H1 (cell line): ENCODE measurements around the gene AUH. TPM values are rescaled to one million over a fixed set of nuclear protein-coding genes. Genes with fewer than 3 reads are reported as not detected.

ENCODE experiments used
- CTCF ChIA-PET: fragments of 300-600 bp; sonication (Branson Sonifier 250); formaldehyde crosslinking; loops from one replicate; lab custom pipeline; 2021; ENCODE audit not compliant: partially characterized antibody; lab: Charles Lee
- POLR2A ChIA-PET: fragments of 300-600 bp; sonication (Branson Sonifier 250); formaldehyde crosslinking; loops from one replicate; lab custom pipeline; 2021; ENCODE audit warnings: inconsistent platforms; ENCODE audit not compliant: partially characterized antibody; lab: Charles Lee
- DNase-seq, 2 experiments: peaks; one replicate each; pipeline versions ENCODE4 v3.0.0 to v3.0.0-alpha.2; 2010 to 2022; ENCODE audit warnings: low spot score in 2 of 2, low read depth in 1 of 2, mixed read lengths in 1 of 2
- FAIRE-seq: peaks from 2 replicates; lab custom pipeline; 2011; peaks lifted over from hg19 to GRCh38; lab: Jason Lieb, UNC
- H2AFZ ChIP-seq: 2 replicates; pipeline ENCODE4 v1.8.1; 2012; ENCODE audit warnings: low read length, inconsistent platforms
- H2AK5ac ChIP-seq: 2 replicates; pipeline ENCODE4 v1.6.1; 2013; ENCODE audit warnings: low read depth, low read length
- H2BK120ac ChIP-seq: replicated peaks from 2 replicates; pipeline ENCODE3; 2013; ENCODE audit warnings: low read depth, low read length, inconsistent platforms
- H2BK12ac ChIP-seq: 2 replicates; pipeline ENCODE4 v1.6.1; 2013; ENCODE audit warnings: low read depth, low read length
- H2BK15ac ChIP-seq: 2 replicates; pipeline ENCODE4 v1.6.1; 2013; ENCODE audit warnings: low read length
- H2BK20ac ChIP-seq: 2 replicates; pipeline ENCODE4 v1.6.1; 2013; ENCODE audit warnings: low read length
- H2BK5ac ChIP-seq: 2 replicates; pipeline ENCODE4 v1.6.1; 2013; ENCODE audit warnings: low read depth, low read length
- H3K14ac ChIP-seq: 2 replicates; pipeline ENCODE4 v1.6.1; 2013; ENCODE audit warnings: inconsistent platforms; ENCODE audit not compliant: insufficient read length
- H3K18ac ChIP-seq: 2 replicates; pipeline ENCODE4 v1.6.1; 2013; ENCODE audit warnings: low read length; ENCODE audit errors: extremely low read depth
- H3K23ac ChIP-seq: 2 replicates; pipeline ENCODE4 v1.6.1; 2013; ENCODE audit warnings: inconsistent platforms; ENCODE audit not compliant: insufficient read length
- H3K23me2 ChIP-seq: 2 replicates; pipeline ENCODE4 v1.6.1; 2013; ENCODE audit warnings: low read depth, low read length
- H3K27ac ChIP-seq: 2 replicates; pipeline ENCODE4 v1.6.1; 2011; ENCODE audit warnings: low read depth, low read length, inconsistent platforms
- H3K27me3 ChIP-seq, 4 experiments: replicated peaks in 1 of 4; 1 replicate in 1 of 4; 2 replicates in 3 of 4; pipeline versions ENCODE4 v1.6.1 to v1.8.1; 2011 to 2013; ENCODE audit warnings: low read length in 3 of 4, mild to moderate bottlenecking in 3 of 4, inconsistent platforms in 2 of 4, mixed read lengths in 2 of 4, moderate library complexity in 1 of 4; ENCODE audit not compliant: control insufficient read depth in 3 of 4, insufficient read depth in 3 of 4; ENCODE audit errors: extremely low read depth in 1 of 4
- H3K36me3 ChIP-seq, 4 experiments: 2 replicates each; pipeline versions ENCODE4 v1.6.1 to v1.8.1; 2011 to 2013; ENCODE audit warnings: mild to moderate bottlenecking in 4 of 4, low read length in 3 of 4, moderate library complexity in 2 of 4, control low read depth in 1 of 4, inconsistent platforms in 1 of 4; ENCODE audit not compliant: insufficient read depth in 4 of 4, control insufficient read depth in 2 of 4
- H3K4ac ChIP-seq: replicated peaks from 2 replicates; pipeline ENCODE3; 2013; ENCODE audit warnings: low read length, low read depth, mixed read lengths, inconsistent platforms; ENCODE audit not compliant: insufficient read length
- H3K4me1 ChIP-seq, 4 experiments: replicated peaks in 1 of 4; 1 replicate in 1 of 4; 2 replicates in 3 of 4; pipeline versions ENCODE4 v1.6.1 to v1.8.1; 2011 to 2013; ENCODE audit warnings: low read length in 3 of 4, inconsistent platforms in 2 of 4, mixed read lengths in 1 of 4; ENCODE audit not compliant: insufficient read depth in 4 of 4, control insufficient read depth in 3 of 4
- H3K4me2 ChIP-seq, 2 experiments: 2 replicates each; pipeline versions ENCODE4 v1.6.1 to v1.8.1; 2011 to 2013; ENCODE audit warnings: low read depth in 2 of 2, low read length in 2 of 2, control low read depth in 1 of 2, inconsistent platforms in 1 of 2, mild to moderate bottlenecking in 1 of 2; ENCODE audit not compliant: insufficient read depth in 1 of 2
- H3K4me3 ChIP-seq, 4 experiments: fragments of 200-600, 300-600 bp in 1 of 4; sonication (generic), shearing (Covaris generic), sonication (Bioruptor Twin) in 1 of 4; 2 replicates each; pipeline versions ENCODE4 v1.5.1 to v1.8.1; 2011 to 2016; ENCODE audit warnings: low read length in 4 of 4, low read depth in 3 of 4, control low read depth in 2 of 4, inconsistent platforms in 2 of 4, mild to moderate bottlenecking in 2 of 4, mixed read lengths in 1 of 4, moderate library complexity in 1 of 4; ENCODE audit not compliant: insufficient read depth in 2 of 4; ENCODE audit errors: extremely low read depth in 1 of 4
- H3K56ac ChIP-seq: replicated peaks from 2 replicates; pipeline ENCODE3; 2013; ENCODE audit warnings: low read depth, mild to moderate bottlenecking, mixed read lengths, low read length, inconsistent platforms; ENCODE audit not compliant: insufficient read length
- H3K79me1 ChIP-seq: 2 replicates; pipeline ENCODE4 v1.6.1; 2013; ENCODE audit warnings: low read depth, low read length, control low read depth
- H3K79me2 ChIP-seq, 2 experiments: 2 replicates each; pipeline versions ENCODE4 v1.6.1 to v1.8.1; 2012 to 2013; ENCODE audit warnings: low read length in 2 of 2, mild to moderate bottlenecking in 2 of 2, inconsistent platforms in 1 of 2; ENCODE audit not compliant: insufficient read depth in 2 of 2, control insufficient read depth in 1 of 2
- H3K9ac ChIP-seq, 4 experiments: replicated peaks in 1 of 4; 1 replicate in 1 of 4; 2 replicates in 3 of 4; pipeline versions ENCODE4 v1.6.1 to v1.8.1; 2011 to 2013; ENCODE audit warnings: low read depth in 3 of 4, low read length in 3 of 4, control low read depth in 2 of 4, mild to moderate bottlenecking in 2 of 4, moderate library complexity in 2 of 4, inconsistent platforms in 1 of 4; ENCODE audit errors: extremely low read depth in 1 of 4
- H3K9me3 ChIP-seq, 2 experiments: 2 replicates each; pipeline versions ENCODE4 v1.6.1 to v1.8.1; 2012 to 2013; ENCODE audit warnings: mild to moderate bottlenecking in 2 of 2, moderate library complexity in 2 of 2, control low read depth in 1 of 2, inconsistent platforms in 1 of 2, low read depth in 1 of 2, low read length in 1 of 2, mixed read lengths in 1 of 2; ENCODE audit not compliant: insufficient read depth in 2 of 2
- H4K20me1 ChIP-seq, 2 experiments: replicated peaks in 1 of 2; 2 replicates each; pipeline versions ENCODE3 to v1.8.1; 2011 to 2013; ENCODE audit warnings: inconsistent platforms in 2 of 2, low read length in 2 of 2, mild to moderate bottlenecking in 1 of 2; ENCODE audit not compliant: insufficient read depth in 2 of 2, control insufficient read depth in 1 of 2
- H4K5ac ChIP-seq: 2 replicates; pipeline ENCODE4 v1.6.1; 2013; ENCODE audit warnings: low read length, low read depth, mixed read lengths, inconsistent platforms; ENCODE audit not compliant: insufficient read length
- H4K8ac ChIP-seq: 2 replicates; pipeline ENCODE4 v1.8.0; 2013; ENCODE audit warnings: mild to moderate bottlenecking, moderate library complexity, low read length, inconsistent platforms; ENCODE audit not compliant: insufficient read depth; ENCODE audit errors: extremely low read depth
- H4K91ac ChIP-seq: replicated peaks from 2 replicates; pipeline ENCODE3; 2013; ENCODE audit warnings: low read length, mixed read lengths, inconsistent platforms; ENCODE audit not compliant: insufficient read length
- WGBS, 2 experiments: shearing (Covaris generic) in 1 of 2; methylation state at CpG; one replicate each; pipeline versions ENCODE4 v1.1.6 to v1.1.7; 2013 to 2015; ENCODE audit warnings: low lambda C conversion rate in 2 of 2, mixed read lengths in 2 of 2, inconsistent platforms in 1 of 2, low coverage in 1 of 2, missing lambda C conversion rate in 1 of 2; ENCODE audit not compliant: insufficient replicate concordance in 2 of 2, insufficient coverage in 1 of 2, insufficient read length in 1 of 2; ENCODE audit errors: extremely low coverage in 1 of 2, missing lambda C conversion rate in 1 of 2; 5-methylcytosine and 5-hydroxymethylcytosine counted together
- polyA plus RNA-seq, 7 experiments: library from polyadenylated mRNA; depleted of rRNA in 3 of 7; stranded (reverse) in 5 of 7; unstranded in 2 of 7; fragments of >200 nt in 5 of 7; fragments of 200-250 nt in 2 of 7; gene quantifications; 1 replicate in 5 of 7; 2 replicates in 1 of 7; 4 replicates in 1 of 7; pipeline versions ENCODE4 v1.2.1 to v1.2.3, GENCODE V29; 2011 to 2013; ENCODE audit warnings: missing spikeins in 2 of 7, mixed read lengths in 2 of 7
- total RNA-seq: library from RNA; stranded (reverse); fragmentation: NEBNext Ultra II Directional; extraction: Animal tissue kit (Norgen Biotek cat#: 25700); gene quantifications from 2 replicates; pipeline ENCODE4 v1.2.1, GENCODE V29; 2021
- TF ChIP-seq, protein P1 (sequence below): IDR thresholded peaks from 2 replicates; pipeline ENCODE4 v1.6.1; 2012; ENCODE audit warnings: inconsistent platforms

Gene AUH
- total and polyA plus RNA-seq, 2 of the 8 experiments (the other 6 are each of a cell fraction or from before 2014, with no cell fraction given) = 5.8 to 21.9 TPM

DNA sequence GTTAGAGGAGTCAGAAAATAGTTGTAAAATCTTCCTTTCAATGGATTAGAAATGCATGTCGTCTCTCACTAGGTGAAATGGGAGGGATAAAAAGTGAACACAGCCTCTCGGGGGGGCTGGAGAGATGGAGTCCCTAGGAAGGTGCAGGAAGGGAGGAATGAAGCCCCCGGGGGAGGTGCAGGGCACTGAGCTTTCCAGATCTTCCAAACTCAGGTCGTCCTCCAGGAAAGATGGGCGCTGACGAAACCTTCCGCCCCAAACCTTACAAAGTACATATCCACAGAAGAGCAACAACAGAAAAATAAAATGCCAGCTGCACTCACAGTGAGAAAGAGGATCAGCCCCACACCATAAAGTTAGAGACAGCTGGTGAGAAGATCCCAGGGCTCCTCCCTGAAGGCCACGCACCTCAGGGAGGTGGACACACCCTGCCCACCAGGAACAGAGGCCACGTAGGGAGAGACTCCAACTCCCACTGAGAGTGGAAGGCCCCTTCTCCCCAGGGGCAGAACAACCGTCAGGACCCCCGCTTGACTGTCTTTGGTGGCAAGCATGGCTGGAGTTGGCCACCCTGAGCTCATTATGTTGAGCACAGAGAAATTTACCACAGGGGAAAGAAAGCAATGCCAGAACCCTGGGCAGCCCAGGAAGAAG lies 174.3 kb downstream of the AUH start:
- H2AFZ ChIP-seq = no peak overlapping the region
- H3K4me3 ChIP-seq = no peak overlapping the region
- no peak overlapping the region for H3K14ac ChIP-seq
- TF ChIP-seq, protein P1, sequence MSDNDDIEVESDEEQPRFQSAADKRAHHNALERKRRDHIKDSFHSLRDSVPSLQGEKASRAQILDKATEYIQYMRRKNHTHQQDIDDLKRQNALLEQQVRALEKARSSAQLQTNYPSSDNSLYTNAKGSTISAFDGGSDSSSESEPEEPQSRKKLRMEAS = no peak
- WGBS, 2 experiments = 89% methylated on average over 10 of the region's 11 CpGs; no CpG with 5 or more reads in 1 of the 2 experiments
- H3K23me2 ChIP-seq = no peaks in the 10 kb centered on the region
- H2BK5ac ChIP-seq = no peak overlapping the region
- no peak overlapping the region for H3K9ac ChIP-seq
- ChIA-PET CTCF (interaction anchor here (0.9 to 1.6 kb wide), 6 partner anchors 10 to 273 kb away, joined by 3 to 5 read pairs (median 4); no protein-coding TSS in a partner anchor), POLR2A (no interaction called here)
- no peak overlapping the region for H2BK12ac ChIP-seq
- H3K18ac ChIP-seq = no peak overlapping the region
- no peak overlapping the region for H4K91ac ChIP-seq
- no peak overlapping the region for H3K4me2 ChIP-seq
- H3K4me1 ChIP-seq = no peaks in the 10 kb centered on the region; a peak in 1 of 7 replicates
- H3K27me3 ChIP-seq = peaks cover 0 to 3% (median 1%) of the 10 kb centered on the region in 4 experiments; a peak in 3 of 7 replicates
- FAIRE-seq (no peak), DNase-seq (no peak)
- 0 out of 4 replicates have a peak, but pooled peaks cover 0 to 2% of the 10 kb centered on the region in 2 experiments for H3K9me3 ChIP-seq
- no peak overlapping the region for H2BK120ac ChIP-seq
- H3K23ac ChIP-seq = no peak overlapping the region
- no peaks in the 10 kb centered on the region for H3K79me2 ChIP-seq
- H2BK20ac ChIP-seq = no peak overlapping the region
- H4K20me1 ChIP-seq = no peaks in the 10 kb centered on the region
- H4K8ac ChIP-seq = no peak overlapping the region
- no peak overlapping the region for H3K27ac ChIP-seq
- H2AK5ac ChIP-seq = no peak overlapping the region
- H3K36me3 ChIP-seq = no peaks in the 10 kb centered on the region
- H4K5ac ChIP-seq = no peak overlapping the region
- H3K56ac ChIP-seq = no peak overlapping the region
- H3K4ac ChIP-seq = no peak overlapping the region
- H3K79me1 ChIP-seq = no peaks in the 10 kb centered on the region
- no peak overlapping the region for H2BK15ac ChIP-seq
